CD4-positive, alpha-beta T cell (primary cell): ENCODE data around the gene CKB. TPM values are rescaled to one million over a fixed set of nuclear protein-coding genes. Genes with fewer than 3 reads are reported as not detected.

Experiments used
- ATAC-seq: fragments of 200-7000 bp; cut with Tn5 transposase; one replicate; pipeline ENCODE4 v1.10.0; 2022; ENCODE audit warnings: mild to moderate bottlenecking; ENCODE audit not compliant: poor library complexity
- CTCF ChIA-PET: fragments of 350-600 bp; sonication (Branson Sonifier 250); formaldehyde crosslinking; loops from one replicate; lab custom pipeline; 2021; ENCODE audit warnings: antibody characterized with exemption, inconsistent platforms; lab: Charles Lee
- POLR2A ChIA-PET: fragments of 350-600 bp; sonication (Branson Sonifier 250); formaldehyde crosslinking; loops from one replicate; lab custom pipeline; 2021; ENCODE audit warnings: antibody characterized with exemption, inconsistent platforms; lab: Charles Lee
- DNase-seq, 14 experiments: peaks; one replicate each; pipeline ENCODE4 v3.0.0-alpha.2; 2013 to 2020; ENCODE audit warnings: mixed read lengths in 2 of 14
- H3K27ac ChIP-seq, 2 donors: one replicate each; pipeline versions ENCODE4 v1.5.1 to v1.7.0; 2013; ENCODE audit warnings: low read length in 2 of 2, low read depth in 1 of 2, mild to moderate bottlenecking in 1 of 2
- H3K27me3 ChIP-seq, 2 experiments: 1 replicate in 1 of 2; 2 replicates in 1 of 2; pipeline versions ENCODE4 v1.6.1 to v1.7.0; 2013; ENCODE audit warnings: low read length in 2 of 2, control low read depth in 1 of 2, mild to moderate bottlenecking in 1 of 2, moderate library complexity in 1 of 2; ENCODE audit not compliant: insufficient read depth in 2 of 2, control insufficient read depth in 1 of 2
- H3K36me3 ChIP-seq: one replicate; pipeline ENCODE4 v1.6.1; 2013; ENCODE audit warnings: low read length, control low read depth; ENCODE audit not compliant: insufficient read depth
- H3K4me1 ChIP-seq: one replicate; pipeline ENCODE4 v1.6.1; 2013; ENCODE audit warnings: low read length, control low read depth; ENCODE audit not compliant: insufficient read depth
- H3K4me3 ChIP-seq: one replicate; pipeline ENCODE4 v1.5.1; 2013; ENCODE audit warnings: mild to moderate bottlenecking, low read length, moderate library complexity
- H3K9me3 ChIP-seq, 2 experiments: 1 replicate in 1 of 2; 2 replicates in 1 of 2; pipeline versions ENCODE4 v1.6.1 to v1.7.0; 2013; ENCODE audit warnings: low read length in 2 of 2, mild to moderate bottlenecking in 2 of 2, control low read depth in 1 of 2, moderate library complexity in 1 of 2; ENCODE audit not compliant: control insufficient read depth in 1 of 2, insufficient read depth in 1 of 2
- H3K27ac Mint-ChIP-seq: one replicate; pipeline ENCODE4 v1.8.0; 2020; ENCODE audit warnings: mixed read lengths
- H3K27me3 Mint-ChIP-seq: one replicate; pipeline ENCODE4 v1.8.0; 2021; ENCODE audit warnings: mixed read lengths
- H3K36me3 Mint-ChIP-seq: one replicate; pipeline ENCODE4 v1.8.0; 2021; ENCODE audit warnings: low read depth, mixed read lengths
- H3K4me1 Mint-ChIP-seq: one replicate; pipeline ENCODE4 v1.8.0; 2021; ENCODE audit warnings: low read depth, mixed read lengths
- H3K4me3 Mint-ChIP-seq: one replicate; pipeline ENCODE4 v1.8.0; 2020; ENCODE audit warnings: mild to moderate bottlenecking, mixed read lengths
- H3K9me3 Mint-ChIP-seq: one replicate; pipeline ENCODE4 v1.8.0; 2020; ENCODE audit warnings: mixed read lengths
- CTCF ChIP-seq: fragments of 200-600 bp; IDR thresholded peaks from one replicate; pipeline ENCODE4 v1.8.0; 2022; ENCODE audit warnings: antibody characterized with exemption, mild to moderate bottlenecking
- intact Hi-C, 2 experiments: fragments of 100-400 bp; cut with DNase I in 1 of 2; cut with micrococcal nuclease in 1 of 2; formaldehyde crosslinking; loops; one replicate each; pipeline versions ENCODE4 v1.15.1 to v1.9.0; 2023 to 2025; cut with DNase I, micrococcal nuclease
- total RNA-seq, 174 experiments: library from RNA in 2 of 174; stranded (reverse) in 2 of 174; gene quantifications; one replicate each; pipeline ENCODE4 v1.2.3 and lab custom pipeline; 2021 to 2026

Gene CKB
- total RNA-seq, 2 experiments from 2014 or later = 5.8 to 6.6 TPM

DNA sequence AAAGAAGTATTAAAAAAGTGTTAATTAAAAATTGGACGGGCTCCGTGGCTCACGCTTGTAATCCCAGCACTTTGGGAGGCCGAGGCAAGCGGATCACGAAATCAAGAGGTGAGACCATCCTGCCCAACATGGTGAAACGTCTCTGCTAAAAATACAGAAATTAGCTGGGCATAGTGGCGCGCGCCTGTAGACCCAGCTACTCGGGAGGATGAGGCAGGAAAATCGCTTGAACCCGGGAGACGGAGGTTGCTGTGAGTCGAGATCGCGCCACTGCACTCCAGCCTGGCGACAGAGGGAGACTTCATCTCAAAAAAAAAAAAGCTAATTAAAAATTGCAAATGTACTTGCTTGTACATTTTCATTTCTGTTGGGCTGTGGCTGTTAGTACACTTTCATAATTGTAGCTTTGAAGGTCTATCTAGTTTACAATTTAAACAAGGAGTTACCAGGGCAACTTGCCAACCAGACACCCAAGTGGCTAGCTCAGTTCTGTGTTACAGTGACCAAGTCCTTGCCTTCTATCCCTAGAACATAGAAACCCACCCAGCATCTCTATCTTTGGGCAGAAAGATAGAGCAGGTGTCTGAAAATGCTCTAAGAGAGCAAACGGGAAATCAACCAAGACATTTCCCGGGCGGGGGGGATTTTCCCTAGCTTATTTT is 41.3 kb upstream of the CKB start:
- DNase-seq (no peak), ATAC-seq (no peak)
- Mint-ChIP-seq H3K36me3 (peaks cover 41% of the 10 kb centered on the region), H3K9me3 (no peaks in the 10 kb centered on the region), H3K4me1 (peaks cover 53% of the 10 kb centered on the region), H3K4me3 (peak overlapping the region; percentile 93), H3K27ac (peak overlapping the region; percentile 94), H3K27me3 (no peaks in the 10 kb centered on the region)
- ChIA-PET POLR2A (no interaction called here), CTCF (no interaction called here)
- H3K36me3 ChIP-seq = peaks cover 24% of the 10 kb centered on the region
- no peaks in the 10 kb centered on the region for H3K9me3 ChIP-seq
- no peaks in the 10 kb centered on the region for H3K27me3 ChIP-seq
- intact Hi-C loops = loop anchor here (5.0 to 10.0 kb wide), 5 partner anchors 37 to 1199 kb away; partner anchors contain the start of genes CINP (in 1 of the 2), MARK3 (in 1 of the 2), TECPR2 (in 1 of the 2) and TRMT61A (in 1 of the 2)
- H3K27ac ChIP-seq = no peak overlapping the region
- no peak for TF ChIP-seq CTCF
- peak overlapping the region; percentile 99 for H3K4me3 ChIP-seq
- peaks cover 45% of the 10 kb centered on the region for H3K4me1 ChIP-seq

DNA sequence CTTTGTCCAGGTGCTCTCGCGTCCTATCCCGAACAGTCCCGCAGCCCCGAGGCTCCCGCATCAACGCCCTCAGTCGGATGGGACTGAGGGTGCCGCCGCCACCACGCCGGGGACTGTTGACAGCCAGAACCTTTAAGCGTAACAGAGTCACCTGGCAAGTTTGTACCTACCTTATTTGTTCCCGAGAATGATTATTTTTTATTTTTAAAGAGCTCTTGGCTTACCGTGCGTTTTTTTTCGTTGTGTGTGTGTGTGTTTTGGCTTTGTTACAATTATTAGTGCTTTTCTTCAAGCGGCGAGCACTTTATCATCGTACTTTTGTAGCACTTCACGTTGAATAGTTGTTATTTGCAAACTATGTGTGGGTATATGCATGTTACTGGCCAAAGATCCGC is 40.6 kb upstream of the CKB start:
- POLR2A ChIA-PET = no interaction called here
- Mint-ChIP-seq H3K9me3 (no peaks in the 10 kb centered on the region), H3K4me3 (peak overlapping the region; percentile 93), H3K4me1 (peaks cover 61% of the 10 kb centered on the region), H3K36me3 (peaks cover 49% of the 10 kb centered on the region), H3K27ac (peak overlapping the region; percentile 94), H3K27me3 (no peaks in the 10 kb centered on the region)
- Histone ChIP-seq H3K27ac (peak overlapping the region; percentile 68 to 85), H3K9me3 (no peaks in the 10 kb centered on the region), H3K4me3 (peak overlapping the region; percentile 99), H3K27me3 (no peaks in the 10 kb centered on the region), H3K4me1 (peaks cover 50% of the 10 kb centered on the region), H3K36me3 (peaks cover 28% of the 10 kb centered on the region)
- peak in 2 of 14 experiments; percentile 5 to 15 for DNase-seq
- ATAC-seq = peak; percentile 37
- CTCF ChIA-PET = no interaction called here
- no peak for TF ChIP-seq CTCF
- intact Hi-C loops = loop anchor here (5.0 to 10.0 kb wide), 5 partner anchors 36 to 1198 kb away; partner anchors contain the start of genes CINP (in 1 of the 2), MARK3 (in 1 of the 2), TECPR2 (in 1 of the 2) and TRMT61A (in 1 of the 2)

DNA sequence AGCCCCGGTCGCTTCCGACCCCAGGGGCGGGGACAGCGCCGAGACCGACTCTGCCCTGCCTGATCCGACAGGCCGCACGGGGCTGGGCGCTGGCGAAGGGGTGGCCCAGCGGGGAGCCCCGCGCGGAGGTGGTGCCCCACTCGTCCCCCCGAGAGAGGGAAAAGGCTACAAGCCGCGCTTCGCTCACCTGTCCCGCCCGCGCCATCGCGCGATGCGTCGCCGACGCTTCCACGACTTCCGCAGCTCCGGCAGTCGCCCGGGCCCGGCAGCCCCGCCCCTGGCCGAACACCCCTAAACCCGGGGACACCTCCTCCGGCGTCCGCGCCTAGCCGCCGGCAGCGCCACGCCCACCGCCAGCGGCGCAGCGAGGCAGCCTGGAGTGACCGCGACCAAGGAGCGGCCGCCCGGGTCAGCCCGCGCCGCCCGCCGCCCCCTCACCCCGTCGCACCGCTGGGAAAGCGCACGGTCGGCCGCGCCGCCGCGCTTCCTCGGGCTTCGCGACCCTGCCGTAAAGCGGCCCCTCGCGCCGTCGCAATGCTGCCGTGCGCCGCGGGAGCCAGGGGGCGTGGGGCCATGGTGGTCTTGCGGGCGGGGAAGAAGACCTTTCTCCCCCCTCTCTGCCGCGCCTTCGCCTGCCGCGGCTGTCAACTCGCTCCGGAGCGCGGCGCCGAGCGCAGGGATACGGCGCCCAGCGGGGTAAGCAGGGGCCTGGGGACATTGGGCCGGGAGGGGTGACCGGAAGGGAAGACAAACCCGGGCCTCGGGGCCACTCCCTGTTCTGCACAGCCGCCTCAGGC is 40.0 kb upstream of the CKB start, which contains the start of the genes BAG5 and COA8:
Gene BAG5, minus strand, starts transcription at position 229 of the 797 bp plus-strand sequence. CDS start 1,493 bp downstream, outside the sequence.
Gene COA8, plus strand, starts transcription at position 532 of the 797 bp plus-strand sequence. Its CDS starts 42 bp downstream, at position 574.
- Histone ChIP-seq H3K9me3 (no peaks in the 10 kb centered on the region), H3K4me1 (peaks cover 56% of the 10 kb centered on the region), H3K4me3 (peak within 1 kb of the TSS; percentile 99), H3K27ac (peak within 1 kb of the TSS; percentile 72 to 85), H3K36me3 (peaks cover 31% of the 10 kb centered on the region), H3K27me3 (no peaks in the 10 kb centered on the region)
- Mint-ChIP-seq H3K27me3 (no peaks in the 10 kb centered on the region), H3K4me3 (peak within 1 kb of the TSS; percentile 96), H3K36me3 (peaks cover 53% of the 10 kb centered on the region), H3K4me1 (peaks cover 62% of the 10 kb centered on the region), H3K9me3 (no peaks in the 10 kb centered on the region), H3K27ac (peak within 1 kb of the TSS; percentile 94)
- CTCF ChIA-PET = interaction anchor here (1.8 to 2.1 kb wide), 2 partner anchors 44 to 62 kb away, joined by 7 read pairs; no protein-coding TSS in a partner anchor
- no peak for TF ChIP-seq CTCF
- peak; percentile 68 to 93 (median 82) for DNase-seq
- POLR2A ChIA-PET = interaction anchor here (0.7 to 2.4 kb wide), 8 partner anchors 9 to 229 kb away, joined by 3 to 17 read pairs (median 5); partner anchors contain the start of genes EIF5, KLC1, TRMT61A and XRCC3
- intact Hi-C loops = loop anchor here (1.0 to 10.0 kb wide), 8 partner anchors 33 to 1198 kb away; partner anchors contain the start of genes TRMT61A (in 2 of the 2), CINP (in 1 of the 2), KLC1 (in 1 of the 2) and MARK3 (in 1 of the 2)
- ATAC-seq = peak; percentile 79
